ENCODE results near the gene EAPP. TPM values are rescaled to one million over a fixed set of nuclear protein-coding genes. Genes with fewer than 3 reads are reported as not detected.
A peak's percentile ranks its signal among the peaks of the same experiment; 100 is the strongest.

Gene EAPP
- total and polyA plus RNA-seq, 2 of the 13 experiments (the other 11 are each of a cell fraction or from before 2014, with no cell fraction given): 68.7 to 110 TPM

DNA sequence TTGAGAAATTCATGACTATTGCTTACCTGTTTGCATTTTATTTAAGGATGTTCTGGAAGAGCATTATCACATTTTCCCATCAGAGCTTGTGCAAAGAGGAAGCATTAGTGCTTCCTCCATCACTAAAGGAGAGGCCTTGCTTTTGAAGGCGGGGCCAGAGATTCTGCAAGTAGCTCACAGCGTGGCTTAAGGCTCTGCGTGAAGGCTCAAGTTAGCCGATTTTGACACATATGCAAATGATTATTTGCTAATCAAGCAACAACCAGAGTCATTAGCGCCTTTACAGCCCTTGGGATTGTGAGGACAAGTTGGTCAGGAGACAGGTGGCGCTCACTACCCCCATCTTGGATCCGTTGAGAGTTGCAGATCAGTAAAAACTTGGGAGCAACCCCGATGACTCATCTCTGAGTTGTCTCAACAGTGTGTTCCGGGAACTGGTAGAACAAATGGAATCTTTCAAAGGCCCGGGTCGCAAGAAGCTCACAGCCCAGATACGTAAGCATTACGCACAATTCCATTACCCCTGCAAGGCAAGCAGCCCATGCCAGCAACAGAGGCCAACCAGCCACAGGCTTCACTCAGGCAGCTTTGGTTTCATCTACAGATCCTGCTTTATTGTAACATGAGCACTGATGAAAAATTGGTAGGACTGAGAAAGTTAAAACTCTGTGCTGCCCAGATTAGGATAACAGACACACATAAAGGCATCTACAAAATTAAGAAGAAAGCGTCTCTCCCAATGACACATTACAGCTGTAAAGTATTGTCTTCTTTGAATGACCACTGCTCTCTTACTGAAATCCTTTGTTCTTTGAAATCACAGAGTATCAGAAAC, 42.6 kb downstream of the EAPP start (continued):
- TF ChIP-seq, protein P1, sequence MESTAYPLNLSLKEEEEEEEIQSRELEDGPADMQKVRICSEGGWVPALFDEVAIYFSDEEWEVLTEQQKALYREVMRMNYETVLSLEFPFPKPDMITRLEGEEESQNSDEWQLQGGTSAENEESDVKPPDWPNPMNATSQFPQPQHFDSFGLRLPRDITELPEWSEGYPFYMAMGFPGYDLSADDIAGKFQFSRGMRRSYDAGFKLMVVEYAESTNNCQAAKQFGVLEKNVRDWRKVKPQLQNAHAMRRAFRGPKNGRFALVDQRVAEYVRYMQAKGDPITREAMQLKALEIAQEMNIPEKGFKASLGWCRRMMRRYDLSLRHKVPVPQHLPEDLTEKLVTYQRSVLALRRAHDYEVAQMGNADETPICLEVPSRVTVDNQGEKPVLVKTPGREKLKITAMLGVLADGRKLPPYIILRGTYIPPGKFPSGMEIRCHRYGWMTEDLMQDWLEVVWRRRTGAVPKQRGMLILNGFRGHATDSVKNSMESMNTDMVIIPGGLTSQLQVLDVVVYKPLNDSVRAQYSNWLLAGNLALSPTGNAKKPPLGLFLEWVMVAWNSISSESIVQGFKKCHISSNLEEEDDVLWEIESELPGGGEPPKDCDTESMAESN (CRISPR knock-in tag; conservative IDR thresholded peaks at IDR 0.05): peak; percentile 83
- TF ChIP-seq, protein P2, sequence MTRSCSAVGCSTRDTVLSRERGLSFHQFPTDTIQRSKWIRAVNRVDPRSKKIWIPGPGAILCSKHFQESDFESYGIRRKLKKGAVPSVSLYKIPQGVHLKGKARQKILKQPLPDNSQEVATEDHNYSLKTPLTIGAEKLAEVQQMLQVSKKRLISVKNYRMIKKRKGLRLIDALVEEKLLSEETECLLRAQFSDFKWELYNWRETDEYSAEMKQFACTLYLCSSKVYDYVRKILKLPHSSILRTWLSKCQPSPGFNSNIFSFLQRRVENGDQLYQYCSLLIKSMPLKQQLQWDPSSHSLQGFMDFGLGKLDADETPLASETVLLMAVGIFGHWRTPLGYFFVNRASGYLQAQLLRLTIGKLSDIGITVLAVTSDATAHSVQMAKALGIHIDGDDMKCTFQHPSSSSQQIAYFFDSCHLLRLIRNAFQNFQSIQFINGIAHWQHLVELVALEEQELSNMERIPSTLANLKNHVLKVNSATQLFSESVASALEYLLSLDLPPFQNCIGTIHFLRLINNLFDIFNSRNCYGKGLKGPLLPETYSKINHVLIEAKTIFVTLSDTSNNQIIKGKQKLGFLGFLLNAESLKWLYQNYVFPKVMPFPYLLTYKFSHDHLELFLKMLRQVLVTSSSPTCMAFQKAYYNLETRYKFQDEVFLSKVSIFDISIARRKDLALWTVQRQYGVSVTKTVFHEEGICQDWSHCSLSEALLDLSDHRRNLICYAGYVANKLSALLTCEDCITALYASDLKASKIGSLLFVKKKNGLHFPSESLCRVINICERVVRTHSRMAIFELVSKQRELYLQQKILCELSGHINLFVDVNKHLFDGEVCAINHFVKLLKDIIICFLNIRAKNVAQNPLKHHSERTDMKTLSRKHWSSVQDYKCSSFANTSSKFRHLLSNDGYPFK (CRISPR knock-in tag; IDR thresholded peaks at IDR 0.05; ENCODE audit: borderline replicate concordance): 0 out of 2 replicates have a peak, but pooled peaks have one; percentile 48
- TF ChIP-seq, protein P3, sequence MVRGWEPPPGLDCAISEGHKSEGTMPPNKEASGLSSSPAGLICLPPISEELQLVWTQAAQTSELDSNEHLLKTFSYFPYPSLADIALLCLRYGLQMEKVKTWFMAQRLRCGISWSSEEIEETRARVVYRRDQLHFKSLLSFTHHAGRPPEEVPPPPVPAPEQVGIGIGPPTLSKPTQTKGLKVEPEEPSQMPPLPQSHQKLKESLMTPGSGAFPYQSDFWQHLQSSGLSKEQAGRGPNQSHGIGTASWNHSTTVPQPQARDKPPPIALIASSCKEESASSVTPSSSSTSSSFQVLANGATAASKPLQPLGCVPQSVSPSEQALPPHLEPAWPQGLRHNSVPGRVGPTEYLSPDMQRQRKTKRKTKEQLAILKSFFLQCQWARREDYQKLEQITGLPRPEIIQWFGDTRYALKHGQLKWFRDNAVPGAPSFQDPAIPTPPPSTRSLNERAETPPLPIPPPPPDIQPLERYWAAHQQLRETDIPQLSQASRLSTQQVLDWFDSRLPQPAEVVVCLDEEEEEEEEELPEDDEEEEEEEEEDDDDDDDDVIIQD (CRISPR knock-in tag; IDR thresholded peaks at IDR 0.05; ENCODE audit: low read depth): peak; percentile 95
- TF ChIP-seq, protein P4, sequence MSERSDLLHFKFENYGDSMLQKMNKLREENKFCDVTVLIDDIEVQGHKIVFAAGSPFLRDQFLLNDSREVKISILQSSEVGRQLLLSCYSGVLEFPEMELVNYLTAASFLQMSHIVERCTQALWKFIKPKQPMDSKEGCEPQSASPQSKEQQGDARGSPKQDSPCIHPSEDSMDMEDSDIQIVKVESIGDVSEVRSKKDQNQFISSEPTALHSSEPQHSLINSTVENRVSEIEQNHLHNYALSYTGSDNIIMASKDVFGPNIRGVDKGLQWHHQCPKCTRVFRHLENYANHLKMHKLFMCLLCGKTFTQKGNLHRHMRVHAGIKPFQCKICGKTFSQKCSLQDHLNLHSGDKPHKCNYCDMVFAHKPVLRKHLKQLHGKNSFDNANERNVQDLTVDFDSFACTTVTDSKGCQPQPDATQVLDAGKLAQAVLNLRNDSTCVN (CRISPR knock-in tag; IDR thresholded peaks at IDR 0.05; ENCODE audit: borderline replicate concordance): peak; percentile 77; the same call in 1 of the 2 replicates
- no peak for TF ChIP-seq DNMT1 (CRISPR knock-in tag; IDR thresholded peaks at IDR 0.05)
- peak; percentile 40; the same call in 1 of the 2 replicates for TF ChIP-seq ZNF430 (CRISPR knock-in tag; IDR thresholded peaks at IDR 0.05)
- no peak for TF ChIP-seq ZNF367 (CRISPR knock-in tag; IDR thresholded peaks at IDR 0.05; ENCODE audit: borderline replicate concordance)
- no peak for TF ChIP-seq SAFB2 (CRISPR knock-in tag; IDR thresholded peaks at IDR 0.05; ENCODE audit: borderline replicate concordance, low read depth)
- TF ChIP-seq REL (CRISPR knock-in tag; conservative IDR thresholded peaks at IDR 0.05): no peak
- TF ChIP-seq SP1 (IDR thresholded peaks at IDR 0.05): no peak
- TF ChIP-seq SP1 (CRISPR knock-in tag; IDR thresholded peaks at IDR 0.05): peak; percentile 42; the same call in 1 of the 2 replicates
- no peak for TF ChIP-seq PHF20 (CRISPR knock-in tag; IDR thresholded peaks at IDR 0.05)
- TF ChIP-seq, protein P5, sequence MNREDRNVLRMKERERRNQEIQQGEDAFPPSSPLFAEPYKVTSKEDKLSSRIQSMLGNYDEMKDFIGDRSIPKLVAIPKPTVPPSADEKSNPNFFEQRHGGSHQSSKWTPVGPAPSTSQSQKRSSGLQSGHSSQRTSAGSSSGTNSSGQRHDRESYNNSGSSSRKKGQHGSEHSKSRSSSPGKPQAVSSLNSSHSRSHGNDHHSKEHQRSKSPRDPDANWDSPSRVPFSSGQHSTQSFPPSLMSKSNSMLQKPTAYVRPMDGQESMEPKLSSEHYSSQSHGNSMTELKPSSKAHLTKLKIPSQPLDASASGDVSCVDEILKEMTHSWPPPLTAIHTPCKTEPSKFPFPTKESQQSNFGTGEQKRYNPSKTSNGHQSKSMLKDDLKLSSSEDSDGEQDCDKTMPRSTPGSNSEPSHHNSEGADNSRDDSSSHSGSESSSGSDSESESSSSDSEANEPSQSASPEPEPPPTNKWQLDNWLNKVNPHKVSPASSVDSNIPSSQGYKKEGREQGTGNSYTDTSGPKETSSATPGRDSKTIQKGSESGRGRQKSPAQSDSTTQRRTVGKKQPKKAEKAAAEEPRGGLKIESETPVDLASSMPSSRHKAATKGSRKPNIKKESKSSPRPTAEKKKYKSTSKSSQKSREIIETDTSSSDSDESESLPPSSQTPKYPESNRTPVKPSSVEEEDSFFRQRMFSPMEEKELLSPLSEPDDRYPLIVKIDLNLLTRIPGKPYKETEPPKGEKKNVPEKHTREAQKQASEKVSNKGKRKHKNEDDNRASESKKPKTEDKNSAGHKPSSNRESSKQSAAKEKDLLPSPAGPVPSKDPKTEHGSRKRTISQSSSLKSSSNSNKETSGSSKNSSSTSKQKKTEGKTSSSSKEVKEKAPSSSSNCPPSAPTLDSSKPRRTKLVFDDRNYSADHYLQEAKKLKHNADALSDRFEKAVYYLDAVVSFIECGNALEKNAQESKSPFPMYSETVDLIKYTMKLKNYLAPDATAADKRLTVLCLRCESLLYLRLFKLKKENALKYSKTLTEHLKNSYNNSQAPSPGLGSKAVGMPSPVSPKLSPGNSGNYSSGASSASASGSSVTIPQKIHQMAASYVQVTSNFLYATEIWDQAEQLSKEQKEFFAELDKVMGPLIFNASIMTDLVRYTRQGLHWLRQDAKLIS (CRISPR knock-in tag; IDR thresholded peaks at IDR 0.05): no peak
- TF ChIP-seq MAF1 (CRISPR knock-in tag; IDR thresholded peaks at IDR 0.05; ENCODE audit: borderline replicate concordance): 0 out of 2 replicates have a peak, but pooled peaks have one; percentile 13
- TF ChIP-seq SETDB1 (CRISPR knock-in tag; IDR thresholded peaks at IDR 0.05; ENCODE audit: borderline replicate concordance): no peak
- TF ChIP-seq ZNF589 (CRISPR knock-in tag; conservative IDR thresholded peaks at IDR 0.05): no peak
- TF ChIP-seq ZNF12 (CRISPR knock-in tag; IDR thresholded peaks at IDR 0.05): 0 out of 2 replicates have a peak, but pooled peaks have one; percentile 80
